Globus pallidus (tissue), 1 donor: ENCODE data around the gene WDR33.
A peak's percentile ranks its signal among the peaks of the same experiment; 100 is the strongest.

ENCODE experiments used
- DNase-seq: peaks from one replicate; pipeline ENCODE4 v3.0.0-alpha.2; 2015; ENCODE audit warnings: low spot score

Gene WDR33

GRCh38 chr2:127655209-127656073 lies 155.5 kb downstream of the WDR33 start:
- DNase-seq: no peak

- no peak for DNase-seq
Observed at GRCh38 chr2:127654838-127655175, 156.2 kb downstream of the WDR33 start.

GRCh38 chr2:127654084-127654837 lies 156.7 kb downstream of the WDR33 start:
- no peak for DNase-seq

- no peak for DNase-seq
Observed at GRCh38 chr2:127653421-127654083, 157.4 kb downstream of the WDR33 start.

- DNase-seq: no peak
Observed at GRCh38 chr2:127652786-127653357, 158.1 kb downstream of the WDR33 start.

- peak; percentile 88 for DNase-seq
Observed at GRCh38 chr2:127651971-127652550, 158.9 kb downstream of the WDR33 start.

- DNase-seq: no peak
Observed at GRCh38 chr2:127651381-127651809, 159.6 kb downstream of the WDR33 start.
